ENCODE data around the gene SUN5. TPM values are rescaled to one million over a fixed set of nuclear protein-coding genes. Genes with fewer than 3 reads are reported as not detected.

SUN5 gene
- total RNA-seq, 2 donors from 2014 or later: not detected

GRCh38 chr20:33031531-33031930 is 27.3 kb upstream of the SUN5 start, which contains the start of gene BPIFB6:
Gene BPIFB6, plus strand, starts transcription at chr20:33031648. Its CDS starts 0 bp downstream, at chr20:33031648.
- H3K4me1 Mint-ChIP-seq: no peaks in the 10 kb centered on the region
- H3K9me3 Mint-ChIP-seq: no peaks in the 10 kb centered on the region
- no peak within 1 kb of the TSS for H3K4me3 Mint-ChIP-seq
- no peak within 1 kb of the TSS for H3K27ac Mint-ChIP-seq
- no peaks in the 10 kb centered on the region for H3K27me3 Mint-ChIP-seq
- no peak for ATAC-seq (replicated peaks)
- H3K36me3 Mint-ChIP-seq (ENCODE audit: low read depth): no peaks in the 10 kb centered on the region

GRCh38 chr20:33030569-33030968 is 26.3 kb upstream of the SUN5 start:
- ATAC-seq (replicated peaks): no peak
- Mint-ChIP-seq H3K27ac (no peak overlapping the region), H3K36me3 (ENCODE audit: low read depth) (no peaks in the 10 kb centered on the region), H3K4me1 (no peaks in the 10 kb centered on the region), H3K9me3 (no peaks in the 10 kb centered on the region), H3K4me3 (no peak overlapping the region), H3K27me3 (no peaks in the 10 kb centered on the region)

- ATAC-seq (replicated peaks): no peak
- no peak overlapping the region for H3K27ac Mint-ChIP-seq
- H3K27me3 Mint-ChIP-seq: no peaks in the 10 kb centered on the region
- H3K9me3 Mint-ChIP-seq: no peaks in the 10 kb centered on the region
- no peaks in the 10 kb centered on the region for H3K4me1 Mint-ChIP-seq
- H3K36me3 Mint-ChIP-seq (ENCODE audit: low read depth): no peaks in the 10 kb centered on the region
- H3K4me3 Mint-ChIP-seq: no peak overlapping the region
These were observed 25.8 kb upstream of the SUN5 start for GRCh38 chr20:33030076-33030475.

GRCh38 chr20:33028875-33029274 is 24.6 kb upstream of the SUN5 start:
- Mint-ChIP-seq H3K4me3 (no peak overlapping the region), H3K9me3 (no peaks in the 10 kb centered on the region), H3K36me3 (ENCODE audit: low read depth) (no peaks in the 10 kb centered on the region), H3K27me3 (no peaks in the 10 kb centered on the region), H3K4me1 (no peaks in the 10 kb centered on the region), H3K27ac (no peak overlapping the region)
- no peak for ATAC-seq (replicated peaks)

GRCh38 chr20:33027769-33028751 is 23.8 kb upstream of the SUN5 start:
- Mint-ChIP-seq H3K9me3 (no peaks in the 10 kb centered on the region), H3K36me3 (ENCODE audit: low read depth) (no peaks in the 10 kb centered on the region), H3K27me3 (no peaks in the 10 kb centered on the region), H3K4me3 (no peak overlapping the region), H3K27ac (no peak overlapping the region), H3K4me1 (no peaks in the 10 kb centered on the region)
- no peak for ATAC-seq (replicated peaks)

GRCh38 chr20:33026779-33027759 is 22.8 kb upstream of the SUN5 start:
- no peaks in the 10 kb centered on the region for H3K4me1 Mint-ChIP-seq
- no peaks in the 10 kb centered on the region for H3K36me3 Mint-ChIP-seq (ENCODE audit: low read depth)
- H3K27me3 Mint-ChIP-seq: no peaks in the 10 kb centered on the region
- H3K27ac Mint-ChIP-seq: no peak overlapping the region
- H3K9me3 Mint-ChIP-seq: no peaks in the 10 kb centered on the region
- no peak for ATAC-seq (replicated peaks)
- H3K4me3 Mint-ChIP-seq: no peak overlapping the region

GRCh38 chr20:33026072-33026778 is 22.0 kb upstream of the SUN5 start:
- Mint-ChIP-seq H3K4me3 (no peak overlapping the region), H3K27ac (no peak overlapping the region), H3K36me3 (ENCODE audit: low read depth) (no peaks in the 10 kb centered on the region), H3K9me3 (no peaks in the 10 kb centered on the region), H3K27me3 (no peaks in the 10 kb centered on the region), H3K4me1 (no peaks in the 10 kb centered on the region)
- no peak for ATAC-seq (replicated peaks)

GRCh38 chr20:33025318-33025876 is 21.2 kb upstream of the SUN5 start:
- no peak for ATAC-seq (replicated peaks)
- Mint-ChIP-seq H3K36me3 (ENCODE audit: low read depth) (no peaks in the 10 kb centered on the region), H3K27me3 (no peaks in the 10 kb centered on the region), H3K9me3 (no peaks in the 10 kb centered on the region), H3K4me1 (no peaks in the 10 kb centered on the region), H3K27ac (no peak overlapping the region), H3K4me3 (no peak overlapping the region)

GRCh38 chr20:33024609-33025317 is 20.5 kb upstream of the SUN5 start:
- H3K36me3 Mint-ChIP-seq (ENCODE audit: low read depth): no peaks in the 10 kb centered on the region
- H3K27ac Mint-ChIP-seq: no peak overlapping the region
- no peaks in the 10 kb centered on the region for H3K4me1 Mint-ChIP-seq
- H3K27me3 Mint-ChIP-seq: no peaks in the 10 kb centered on the region
- H3K9me3 Mint-ChIP-seq: no peaks in the 10 kb centered on the region
- no peak for ATAC-seq (replicated peaks)
- no peak overlapping the region for H3K4me3 Mint-ChIP-seq

GRCh38 chr20:33024243-33024560 is 20.0 kb upstream of the SUN5 start:
- Mint-ChIP-seq H3K27me3 (no peaks in the 10 kb centered on the region), H3K4me3 (no peak overlapping the region), H3K4me1 (no peaks in the 10 kb centered on the region), H3K36me3 (ENCODE audit: low read depth) (no peaks in the 10 kb centered on the region), H3K27ac (no peak overlapping the region), H3K9me3 (no peaks in the 10 kb centered on the region)
- ATAC-seq (replicated peaks): no peak

- Mint-ChIP-seq H3K9me3 (no peaks in the 10 kb centered on the region), H3K27ac (no peak overlapping the region), H3K27me3 (no peaks in the 10 kb centered on the region), H3K36me3 (ENCODE audit: low read depth) (no peaks in the 10 kb centered on the region), H3K4me3 (no peak overlapping the region), H3K4me1 (no peaks in the 10 kb centered on the region)
- ATAC-seq (replicated peaks): no peak
These were observed 19.4 kb upstream of the SUN5 start for GRCh38 chr20:33023439-33024242.

GRCh38 chr20:33022694-33023438 is 18.6 kb upstream of the SUN5 start:
- no peak overlapping the region for H3K4me3 Mint-ChIP-seq
- no peaks in the 10 kb centered on the region for H3K9me3 Mint-ChIP-seq
- H3K27me3 Mint-ChIP-seq: no peaks in the 10 kb centered on the region
- ATAC-seq (replicated peaks): no peak
- no peak overlapping the region for H3K27ac Mint-ChIP-seq
- no peaks in the 10 kb centered on the region for H3K4me1 Mint-ChIP-seq
- no peaks in the 10 kb centered on the region for H3K36me3 Mint-ChIP-seq (ENCODE audit: low read depth)

Measured in activated T-helper 17 cell treated with anti-CD3 and anti-CD28 coated beads, Interleukin-2, amount 50 U/mL, for 72 hours (primary cell).